ENCODE measurements around the gene CRELD2.
A peak's percentile ranks its signal among the peaks of the same experiment; 100 is the strongest.

CRELD2 gene

DNA sequence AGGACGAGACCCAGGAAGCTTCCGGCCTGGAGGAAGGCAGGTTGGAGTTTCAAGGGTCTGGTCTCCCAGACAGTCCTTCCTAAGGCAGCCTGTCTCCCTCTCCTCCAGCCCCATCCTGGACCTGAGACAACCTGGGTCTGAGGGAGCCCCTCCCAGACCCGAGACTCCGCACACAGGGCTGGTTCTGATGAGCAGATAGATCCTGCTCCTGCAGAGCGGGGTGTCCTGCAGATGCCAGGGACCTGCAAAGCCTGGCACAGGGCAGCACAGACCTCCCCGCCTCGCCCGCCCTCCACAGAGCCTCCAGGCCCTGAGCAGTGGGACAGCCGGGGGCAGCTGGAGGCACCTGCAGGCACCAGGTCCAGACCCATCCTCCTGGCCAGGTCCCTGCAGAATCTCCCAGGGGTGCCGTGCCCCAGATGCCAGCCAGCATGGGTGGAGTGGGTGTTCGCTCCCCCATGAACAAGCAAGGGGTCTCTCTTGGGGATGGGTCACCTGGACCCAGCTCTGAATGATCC, 49.9 kb downstream of the CRELD2 start:
- H3K4me3 ChIP-seq, result no peak overlapping the region
- H3K27ac ChIP-seq, result peak overlapping the region; percentile 43 to 99

DNA sequence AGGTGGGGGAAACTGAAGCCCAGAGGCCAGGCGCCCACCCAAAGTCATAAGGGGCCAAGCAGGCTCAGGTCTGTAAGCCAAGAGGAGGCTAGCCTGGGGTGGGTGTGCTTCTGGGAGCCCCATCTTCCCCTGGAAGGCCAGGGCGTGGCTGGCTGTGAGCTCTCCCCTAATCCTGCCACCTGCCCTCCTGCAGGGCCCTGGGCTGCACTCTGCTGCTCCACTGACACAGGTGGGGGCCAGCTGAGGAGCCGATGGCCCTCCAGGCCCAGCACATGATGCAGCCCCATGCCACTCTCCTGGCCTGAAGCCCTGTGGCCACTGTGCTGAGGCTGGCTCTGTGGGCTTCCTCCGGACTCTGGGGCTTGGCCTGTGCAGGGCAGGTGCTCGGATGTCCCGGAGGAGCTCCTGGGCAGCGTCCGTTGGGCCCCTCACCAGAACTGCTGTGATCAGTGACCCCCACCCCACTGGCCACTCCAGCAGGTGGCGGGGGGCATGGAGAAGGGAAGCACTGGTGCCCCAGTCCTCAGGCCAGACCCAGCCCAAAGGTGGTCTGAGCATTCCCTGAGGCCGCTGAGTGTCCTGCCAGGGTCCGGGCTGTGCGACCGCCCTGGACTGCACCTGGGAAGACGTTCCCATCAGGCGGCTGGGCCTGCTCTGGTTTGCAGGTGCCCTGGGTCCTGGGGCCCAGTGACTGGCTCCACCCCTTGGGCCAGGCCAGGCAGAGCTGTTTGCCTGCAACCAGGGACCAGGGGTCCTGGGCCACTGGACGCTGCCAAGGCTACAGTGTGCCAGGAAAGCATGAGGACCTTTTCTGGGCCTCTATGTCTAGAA, 50.6 kb downstream of the CRELD2 start:
- peak; percentile 73 for DNase-seq (ENCODE audit: low spot score)
- Histone ChIP-seq H3K4me3 (no peak overlapping the region), H3K27ac (peak overlapping the region in 1 of 2 donors; percentile 90)
- TF ChIP-seq, protein P1, sequence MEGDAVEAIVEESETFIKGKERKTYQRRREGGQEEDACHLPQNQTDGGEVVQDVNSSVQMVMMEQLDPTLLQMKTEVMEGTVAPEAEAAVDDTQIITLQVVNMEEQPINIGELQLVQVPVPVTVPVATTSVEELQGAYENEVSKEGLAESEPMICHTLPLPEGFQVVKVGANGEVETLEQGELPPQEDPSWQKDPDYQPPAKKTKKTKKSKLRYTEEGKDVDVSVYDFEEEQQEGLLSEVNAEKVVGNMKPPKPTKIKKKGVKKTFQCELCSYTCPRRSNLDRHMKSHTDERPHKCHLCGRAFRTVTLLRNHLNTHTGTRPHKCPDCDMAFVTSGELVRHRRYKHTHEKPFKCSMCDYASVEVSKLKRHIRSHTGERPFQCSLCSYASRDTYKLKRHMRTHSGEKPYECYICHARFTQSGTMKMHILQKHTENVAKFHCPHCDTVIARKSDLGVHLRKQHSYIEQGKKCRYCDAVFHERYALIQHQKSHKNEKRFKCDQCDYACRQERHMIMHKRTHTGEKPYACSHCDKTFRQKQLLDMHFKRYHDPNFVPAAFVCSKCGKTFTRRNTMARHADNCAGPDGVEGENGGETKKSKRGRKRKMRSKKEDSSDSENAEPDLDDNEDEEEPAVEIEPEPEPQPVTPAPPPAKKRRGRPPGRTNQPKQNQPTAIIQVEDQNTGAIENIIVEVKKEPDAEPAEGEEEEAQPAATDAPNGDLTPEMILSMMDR (IDR thresholded peaks at IDR 0.05), result no peak

More for the DNA sequence above, 49.9 kb downstream of the CRELD2 start:
- DNase-seq (ENCODE audit: low spot score), result peak; percentile 74
- TF ChIP-seq, protein P1 (IDR thresholded peaks at IDR 0.05), result no peak

DNA sequence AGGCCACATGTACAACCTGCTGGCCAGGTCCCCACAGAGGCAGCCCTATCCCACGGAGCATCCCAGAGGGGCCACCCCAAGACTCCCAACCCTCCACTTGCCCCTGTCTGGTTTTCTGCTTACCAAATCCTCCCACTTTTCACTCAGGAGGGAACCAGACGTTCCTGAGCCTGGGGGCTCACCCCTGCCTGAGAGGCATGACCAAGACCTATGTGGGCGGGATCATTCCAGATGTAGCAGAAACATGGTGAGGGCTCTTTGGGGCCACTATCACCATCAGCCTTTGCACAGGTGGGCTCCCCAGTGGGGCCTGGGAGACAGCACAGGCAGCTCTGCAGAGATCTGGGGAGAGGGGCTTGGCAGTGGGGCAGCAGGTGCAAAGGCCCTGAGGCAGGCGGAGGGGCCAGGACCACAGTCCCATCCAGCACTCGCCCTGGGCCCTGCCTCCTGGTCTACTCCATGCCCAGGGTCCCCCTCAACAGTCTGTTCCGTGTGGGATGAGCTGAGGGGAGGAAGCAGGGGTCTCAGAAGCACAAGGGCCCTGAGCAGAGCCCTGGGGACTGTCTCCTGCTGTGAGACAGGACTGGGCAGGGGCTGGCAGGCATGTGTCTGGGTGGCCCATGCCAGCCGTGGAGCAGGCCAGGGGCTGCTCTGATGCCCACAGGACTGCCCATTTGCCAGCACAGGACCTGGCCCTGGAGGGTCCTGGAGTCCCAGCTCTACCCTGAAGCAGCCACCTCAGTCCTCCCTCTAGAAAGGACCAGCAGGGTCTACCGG, 51.5 kb downstream of the CRELD2 start:
- TF ChIP-seq, protein P1 (IDR thresholded peaks at IDR 0.05), result no peak
- no peak overlapping the region for H3K4me3 ChIP-seq
- DNase-seq (ENCODE audit: low spot score), result peak; percentile 76
- H3K27ac ChIP-seq, result peak overlapping the region; percentile 10 to 90

DNA sequence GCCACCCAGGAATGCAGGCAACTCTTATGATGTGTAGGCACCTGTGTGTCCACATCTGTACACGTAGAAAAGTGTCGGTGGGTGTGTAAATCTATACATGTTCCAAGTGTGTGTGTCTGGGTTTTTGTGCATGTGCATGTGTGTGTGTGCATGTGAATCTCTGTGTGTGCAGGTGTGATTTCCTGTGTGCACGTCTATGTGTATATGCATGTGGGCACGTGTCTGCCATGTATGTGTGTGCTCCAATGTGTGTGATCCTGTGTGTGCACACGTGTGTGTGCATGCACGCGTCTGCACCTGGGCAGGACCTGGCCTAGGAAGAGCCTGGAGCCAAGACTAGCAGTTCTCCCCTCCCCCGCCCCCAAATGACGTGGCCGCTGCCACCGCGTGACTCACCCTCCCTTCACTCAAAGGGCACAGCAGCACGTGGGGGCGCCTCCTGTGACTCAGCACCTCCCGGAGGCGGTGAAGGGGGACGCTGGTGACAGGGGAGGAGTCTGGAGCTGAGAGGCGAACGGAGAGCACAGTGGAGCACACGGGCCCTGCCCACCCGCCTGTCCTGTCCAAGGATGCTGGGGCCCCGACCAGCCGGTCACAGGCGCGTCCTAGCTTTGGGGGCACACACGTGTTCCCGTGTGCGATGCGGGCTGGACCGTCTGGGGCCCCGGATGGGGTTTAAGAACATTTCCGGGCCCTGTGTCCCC, 52.2 kb downstream of the CRELD2 start:
- TF ChIP-seq, protein P1 (IDR thresholded peaks at IDR 0.05), result no peak
- peak; percentile 98 for DNase-seq (ENCODE audit: low spot score)
- Histone ChIP-seq H3K27ac (peak overlapping the region; percentile 68 to 90), H3K4me3 (peak overlapping the region; percentile 69)

DNA sequence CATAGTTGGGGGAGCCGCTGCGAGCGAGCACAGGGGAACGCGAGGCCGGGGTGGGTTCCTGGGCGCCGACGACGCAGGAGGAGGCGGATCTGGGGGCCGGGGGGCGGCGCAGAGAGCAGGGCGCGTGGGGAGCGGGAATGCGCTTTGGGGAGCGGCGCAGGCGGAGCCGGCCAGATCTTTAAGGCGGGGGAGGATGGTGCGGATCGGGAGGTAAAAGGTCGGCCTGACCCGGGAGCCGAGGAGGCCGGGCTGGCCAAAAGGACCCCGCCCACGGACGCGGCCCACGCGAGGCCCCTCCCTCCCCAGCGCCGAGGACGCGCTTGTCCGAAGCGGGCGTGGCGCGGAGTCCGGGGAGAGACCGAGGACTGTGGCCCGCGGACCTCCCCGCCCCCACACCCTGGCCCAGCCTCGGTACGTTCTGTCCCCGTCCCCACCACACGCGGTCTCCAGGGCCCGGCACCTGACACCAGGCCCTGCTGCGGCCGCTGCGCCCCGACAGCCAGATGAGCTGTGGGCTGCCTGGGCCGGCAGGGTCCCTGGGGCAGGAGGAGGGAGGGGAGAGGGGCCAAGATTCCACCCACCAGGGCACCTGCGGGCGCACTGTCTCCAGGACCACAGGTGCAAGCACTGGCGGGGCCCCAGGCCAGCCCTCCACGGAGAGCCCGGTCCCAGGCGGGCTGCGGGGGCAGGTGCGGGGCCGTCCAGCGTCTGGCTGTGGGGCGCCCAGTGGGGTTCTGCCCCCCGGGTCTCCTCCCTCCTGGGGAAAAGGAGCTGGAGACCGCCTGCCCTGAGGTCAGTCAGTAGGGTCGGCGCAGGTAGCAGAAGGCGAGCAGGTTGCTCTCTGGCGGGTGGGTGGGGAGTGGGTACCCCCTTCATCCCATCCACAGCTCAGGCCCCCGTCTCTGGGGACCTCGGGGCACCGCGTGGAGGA, 53.1 kb downstream of the CRELD2 start:
- H3K27ac ChIP-seq, result peak overlapping the region; percentile 68 to 90
- peak overlapping the region; percentile 69 for H3K4me3 ChIP-seq
- TF ChIP-seq, protein P1 (IDR thresholded peaks at IDR 0.05), result no peak
- peak; percentile 85 for DNase-seq (ENCODE audit: low spot score)
